Measurements from ENCODE around the gene IVL.

IVL gene

GRCh38 chr1:152953761-152954160 is 45.4 kb downstream of the IVL start:
- DNase-seq: no peak

- no peak for DNase-seq
Observed at GRCh38 chr1:152954436-152954835, 46.1 kb downstream of the IVL start.

GRCh38 chr1:152957561-152957960 is 49.2 kb downstream of the IVL start:
- no peak for DNase-seq

GRCh38 chr1:152959273-152959672 is 50.9 kb downstream of the IVL start:
- no peak for DNase-seq

GRCh38 chr1:152959801-152960451 is 51.6 kb downstream of the IVL start:
- no peak for DNase-seq

- DNase-seq: no peak
Observed at GRCh38 chr1:152960452-152961044, 52.2 kb downstream of the IVL start.

Measured in kidney glomerular epithelial cell (primary cell).